HL-60 (cell line): ENCODE results near the gene ADGRG7.
"Not testable (repeated sequence)": the region's sequence is repeated elsewhere in the genome, so short reads cannot be mapped to it uniquely, and the experiment has no call there.

ENCODE experiments used
- DNase-seq, 2 experiments: peaks; one replicate each; pipeline ENCODE4 v3.0.0-alpha.2; 2010 to 2020; ENCODE audit warnings: low read depth in 1 of 2, low spot score in 1 of 2
- H3K27ac ChIP-seq: fragments of 250-450 bp; sonication (Bioruptor Pico); replicated peaks from 2 replicates; pipeline ENCODE4 v1.5.1; 2020; ENCODE audit warnings: mild to moderate bottlenecking, moderate library complexity
- H3K27me3 ChIP-seq: fragments of 250-450 bp; sonication (Bioruptor Pico); 2 replicates; pipeline ENCODE4 v1.5.1; 2021; ENCODE audit warnings: mild to moderate bottlenecking, moderate library complexity; ENCODE audit not compliant: insufficient read depth, poor library complexity, severe bottlenecking
- H3K4me3 ChIP-seq: replicated peaks from 2 replicates; pipeline ENCODE4 v1.5.1; 2011; ENCODE audit warnings: mild to moderate bottlenecking, control low read depth, low read length; ENCODE audit not compliant: insufficient read depth
- CTCF ChIP-seq: IDR thresholded peaks from one replicate; pipeline ENCODE4 v1.5.1; 2011; ENCODE audit warnings: low read length, control low read depth, inconsistent platforms; ENCODE audit not compliant: insufficient read depth
- GABPA ChIP-seq: IDR thresholded peaks from 2 replicates; pipeline ENCODE4 v1.6.1; 2012; ENCODE audit warnings: low read depth
- POLR2AphosphoS5 ChIP-seq: IDR thresholded peaks from 2 replicates; pipeline ENCODE4 v1.6.1; 2012; ENCODE audit warnings: low read depth
- REST ChIP-seq: IDR thresholded peaks from 2 replicates; pipeline ENCODE4 v1.6.1; 2012; ENCODE audit warnings: low read depth; ENCODE audit not compliant: insufficient replicate concordance
- SPI1 ChIP-seq: IDR thresholded peaks from 2 replicates; pipeline ENCODE4 v1.6.1; 2012; ENCODE audit warnings: low read depth, mild to moderate bottlenecking, borderline replicate concordance

Gene ADGRG7

GRCh38 chr3:100662113-100662823 lies 52.9 kb downstream of the ADGRG7 start:
- H3K4me3 ChIP-seq, result no peak overlapping the region
- DNase-seq, result no peak
- no peaks in the 10 kb centered on the region for H3K27me3 ChIP-seq
- TF ChIP-seq CTCF (no peak), POLR2AphosphoS5 (no peak), REST (no peak), GABPA (no peak), SPI1 (no peak)
- no peak overlapping the region for H3K27ac ChIP-seq

- no peak for DNase-seq
- no peak for TF ChIP-seq REST
- TF ChIP-seq GABPA, result no peak
- no peak for TF ChIP-seq SPI1
- TF ChIP-seq POLR2AphosphoS5, result no peak
- TF ChIP-seq CTCF, result no peak
- H3K27ac ChIP-seq, result no peak overlapping the region
- H3K27me3 ChIP-seq, result no peaks in the 10 kb centered on the region
- H3K4me3 ChIP-seq, result no peak overlapping the region
Measured at GRCh38 chr3:100665230-100665629, 55.8 kb downstream of the ADGRG7 start.

GRCh38 chr3:100666699-100667098 lies 57.3 kb downstream of the ADGRG7 start:
- not testable (repeated sequence) for H3K27me3 ChIP-seq, DNase-seq, H3K27ac ChIP-seq, H3K4me3 ChIP-seq

GRCh38 chr3:100667316-100667715 lies 57.9 kb downstream of the ADGRG7 start:
- H3K4me3 ChIP-seq, DNase-seq, H3K27ac ChIP-seq, H3K27me3 ChIP-seq: not testable (repeated sequence)

- not testable (repeated sequence) for DNase-seq, H3K27ac ChIP-seq, H3K27me3 ChIP-seq, H3K4me3 ChIP-seq
Measured at GRCh38 chr3:100670995-100671394, 61.6 kb downstream of the ADGRG7 start.
